Testis (tissue), 2 donors: ENCODE data around the gene RSPO4.

ENCODE experiments used
- CTCF ChIP-seq, 3 experiments: fragments of 450-650 bp in 2 of 3; fragments of 200-600 bp in 1 of 3; sonication (generic) in 1 of 3; IDR thresholded peaks; one replicate each; pipeline ENCODE4 v1.5.1; 2016 to 2019; ENCODE audit warnings: antibody characterized with exemption in 3 of 3, mild to moderate bottlenecking in 2 of 3, moderate library complexity in 1 of 3
- POLR2A ChIP-seq: fragments of 450-650 bp; IDR thresholded peaks from one replicate; pipeline ENCODE4 v1.6.1; 2017; ENCODE audit warnings: antibody characterized with exemption, mild to moderate bottlenecking, moderate library complexity

- TF ChIP-seq CTCF (IDR thresholded peaks at IDR 0.05): no peak
- no peak for TF ChIP-seq POLR2A
These were observed 81.0 kb downstream of the RSPO4 start for GRCh38 chr20:921068-921467.
